Colonic mucosa (tissue), 4 donors: ENCODE measurements around the gene PTPN4. TPM values are rescaled to one million over a fixed set of nuclear protein-coding genes. Genes with fewer than 3 reads are reported as not detected.

Source experiments
- DNase-seq: peaks from one replicate; pipeline ENCODE4 v3.0.0-alpha.2; 2020
- H3K27ac ChIP-seq: fragments of 200-600 bp; one replicate; pipeline ENCODE4 v1.8.0; 2021
- H3K27me3 ChIP-seq: fragments of 200-600 bp; one replicate; pipeline ENCODE4 v1.8.0; 2021
- H3K36me3 ChIP-seq: fragments of 200-600 bp; one replicate; pipeline ENCODE4 v1.8.0; 2021
- H3K4me1 ChIP-seq: fragments of 200-600 bp; one replicate; pipeline ENCODE4 v1.8.0; 2021; ENCODE audit warnings: mild to moderate bottlenecking
- H3K4me3 ChIP-seq: fragments of 200-600 bp; one replicate; pipeline ENCODE4 v1.8.0; 2021
- H3K9ac ChIP-seq, 2 donors: one replicate each; pipeline ENCODE4 v1.7.0; 2013; ENCODE audit warnings: control low read depth in 2 of 2, low read depth in 2 of 2, low read length in 2 of 2
- H3K9me3 ChIP-seq: fragments of 200-600 bp; one replicate; pipeline ENCODE4 v1.8.0; 2021
- CTCF ChIP-seq: fragments of 200-600 bp; IDR thresholded peaks from one replicate; pipeline ENCODE4 v1.8.0; 2022; ENCODE audit warnings: antibody characterized with exemption, mild to moderate bottlenecking
- intact Hi-C: fragments of 100-400 bp; cut with DNase I; formaldehyde crosslinking; loops from one replicate; pipeline ENCODE4 v1.14.1; 2022
- total RNA-seq, 2 donors: library from RNA; stranded (reverse); fragmentation: NEBNext Ultra II Directional in 1 of 2; extraction: Animal tissue kit (Norgen Biotek cat#: 25700) in 1 of 2; gene quantifications; one replicate each; pipeline ENCODE4 v1.2.1, GENCODE V29; 2021
- donor health status: healthy.
- donor health status: DM: no; HTN: no; CAD: no.
- donor health status: DM: no; HTN: no; CAD: no.

PTPN4 gene
- total RNA-seq, 2 donors from 2014 or later = 20.4 to 28.2 TPM

GRCh38 chr2:119748135-119748534, 11.6 kb upstream of the PTPN4 start:
- H3K27me3 ChIP-seq = no peaks in the 10 kb centered on the region
- no peak for TF ChIP-seq CTCF
- H3K36me3 ChIP-seq = no peaks in the 10 kb centered on the region
- intact Hi-C loops = no loop called here
- no peak for DNase-seq
- H3K4me1 ChIP-seq = no peaks in the 10 kb centered on the region
- H3K9ac ChIP-seq = no peak overlapping the region
- no peak overlapping the region for H3K27ac ChIP-seq
- H3K4me3 ChIP-seq = no peak overlapping the region
- H3K9me3 ChIP-seq = no peaks in the 10 kb centered on the region

GRCh38 chr2:119749477-119750012, 10.2 kb upstream of the PTPN4 start:
- Histone ChIP-seq H3K27ac (no peak overlapping the region), H3K4me1 (no peaks in the 10 kb centered on the region), H3K9me3 (no peaks in the 10 kb centered on the region), H3K9ac (no peak overlapping the region), H3K27me3 (no peaks in the 10 kb centered on the region), H3K4me3 (no peak overlapping the region), H3K36me3 (no peaks in the 10 kb centered on the region)
- no peak for TF ChIP-seq CTCF
- no peak for DNase-seq
- intact Hi-C loops = loop anchor here (5.0 kb wide), 2 partner anchors 78 to 433 kb away; no protein-coding TSS in a partner anchor

- DNase-seq = no peak
- TF ChIP-seq CTCF = no peak
- intact Hi-C loops = loop anchor here (5.0 kb wide), 2 partner anchors 76 to 431 kb away; no protein-coding TSS in a partner anchor
- Histone ChIP-seq H3K9ac (no peak overlapping the region), H3K4me1 (no peaks in the 10 kb centered on the region), H3K27ac (no peak overlapping the region), H3K9me3 (no peaks in the 10 kb centered on the region), H3K36me3 (no peaks in the 10 kb centered on the region), H3K27me3 (no peaks in the 10 kb centered on the region), H3K4me3 (no peak overlapping the region)
Observed at GRCh38 chr2:119751706-119752105, 8.0 kb upstream of the PTPN4 start.

- Histone ChIP-seq H3K4me1 (no peaks in the 10 kb centered on the region), H3K9ac (no peak overlapping the region), H3K27ac (no peak overlapping the region), H3K36me3 (no peaks in the 10 kb centered on the region), H3K4me3 (no peak overlapping the region), H3K27me3 (no peaks in the 10 kb centered on the region), H3K9me3 (no peaks in the 10 kb centered on the region)
- peak; percentile 27 for DNase-seq
- intact Hi-C loops = loop anchor here (5.0 kb wide), 2 partner anchors 74 to 429 kb away; no protein-coding TSS in a partner anchor
- peak; percentile 66 for TF ChIP-seq CTCF
Observed at GRCh38 chr2:119753041-119753929, 6.4 kb upstream of the PTPN4 start.

- H3K27ac ChIP-seq = no peak overlapping the region
- H3K27me3 ChIP-seq = no peaks in the 10 kb centered on the region
- intact Hi-C loops = loop anchor here (5.0 kb wide), 2 partner anchors 73 to 428 kb away; no protein-coding TSS in a partner anchor
Observed at GRCh38 chr2:119753930-119754321, 5.8 kb upstream of the PTPN4 start.

More at GRCh38 chr2:119753930-119754321, 5.8 kb upstream of the PTPN4 start:
- no peaks in the 10 kb centered on the region for H3K36me3 ChIP-seq
- no peaks in the 10 kb centered on the region for H3K4me1 ChIP-seq
- no peaks in the 10 kb centered on the region for H3K9me3 ChIP-seq
- DNase-seq = no peak
- TF ChIP-seq CTCF = no peak
- no peak overlapping the region for H3K9ac ChIP-seq
- H3K4me3 ChIP-seq = no peak overlapping the region
